ENCODE data around the gene ZRANB3.

The ZRANB3 gene

GRCh38 chr2:135265960-135266490 is 265.0 kb downstream of the ZRANB3 start:
- TF ChIP-seq, protein P1, sequence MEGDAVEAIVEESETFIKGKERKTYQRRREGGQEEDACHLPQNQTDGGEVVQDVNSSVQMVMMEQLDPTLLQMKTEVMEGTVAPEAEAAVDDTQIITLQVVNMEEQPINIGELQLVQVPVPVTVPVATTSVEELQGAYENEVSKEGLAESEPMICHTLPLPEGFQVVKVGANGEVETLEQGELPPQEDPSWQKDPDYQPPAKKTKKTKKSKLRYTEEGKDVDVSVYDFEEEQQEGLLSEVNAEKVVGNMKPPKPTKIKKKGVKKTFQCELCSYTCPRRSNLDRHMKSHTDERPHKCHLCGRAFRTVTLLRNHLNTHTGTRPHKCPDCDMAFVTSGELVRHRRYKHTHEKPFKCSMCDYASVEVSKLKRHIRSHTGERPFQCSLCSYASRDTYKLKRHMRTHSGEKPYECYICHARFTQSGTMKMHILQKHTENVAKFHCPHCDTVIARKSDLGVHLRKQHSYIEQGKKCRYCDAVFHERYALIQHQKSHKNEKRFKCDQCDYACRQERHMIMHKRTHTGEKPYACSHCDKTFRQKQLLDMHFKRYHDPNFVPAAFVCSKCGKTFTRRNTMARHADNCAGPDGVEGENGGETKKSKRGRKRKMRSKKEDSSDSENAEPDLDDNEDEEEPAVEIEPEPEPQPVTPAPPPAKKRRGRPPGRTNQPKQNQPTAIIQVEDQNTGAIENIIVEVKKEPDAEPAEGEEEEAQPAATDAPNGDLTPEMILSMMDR (IDR thresholded peaks at IDR 0.05; ENCODE audit: low read depth, low read length, missing control alignments), result no peak
- DNase-seq (ENCODE audit: low read depth), result no peak
- no peak overlapping the region for H3K4me3 ChIP-seq (ENCODE audit: low read depth, low read length)
- in situ Hi-C loops (cut with HindIII; ENCODE audit: low sequenced_read_pairs), result loop anchor here (5.0 kb wide), 1 partner anchor 39 kb away; no protein-coding TSS in a partner anchor

GRCh38 chr2:135259123-135259522 is 271.9 kb downstream of the ZRANB3 start:
- in situ Hi-C loops (cut with HindIII; ENCODE audit: low sequenced_read_pairs), result no loop called here
- no peak for DNase-seq (ENCODE audit: low read depth)
- no peak overlapping the region for H3K4me3 ChIP-seq (ENCODE audit: low read depth, low read length)
- TF ChIP-seq, protein P1 (IDR thresholded peaks at IDR 0.05; ENCODE audit: low read depth, low read length, missing control alignments), result no peak

GRCh38 chr2:135258193-135258592 is 272.8 kb downstream of the ZRANB3 start:
- TF ChIP-seq, protein P1 (IDR thresholded peaks at IDR 0.05; ENCODE audit: low read depth, low read length, missing control alignments), result no peak
- no peak for DNase-seq (ENCODE audit: low read depth)
- no peak overlapping the region for H3K4me3 ChIP-seq (ENCODE audit: low read depth, low read length)
- in situ Hi-C loops (cut with HindIII; ENCODE audit: low sequenced_read_pairs), result no loop called here

- in situ Hi-C loops (cut with HindIII; ENCODE audit: low sequenced_read_pairs), result no loop called here
- TF ChIP-seq, protein P1 (IDR thresholded peaks at IDR 0.05; ENCODE audit: low read depth, low read length, missing control alignments), result no peak
- H3K4me3 ChIP-seq (ENCODE audit: low read depth, low read length), result no peak overlapping the region
- peak; percentile 16 for DNase-seq (ENCODE audit: low read depth)
Observed at GRCh38 chr2:135257383-135258090, 273.5 kb downstream of the ZRANB3 start.

GRCh38 chr2:135256531-135257260 is 274.3 kb downstream of the ZRANB3 start:
- TF ChIP-seq, protein P1 (IDR thresholded peaks at IDR 0.05; ENCODE audit: low read depth, low read length, missing control alignments), result no peak
- no peak overlapping the region for H3K4me3 ChIP-seq (ENCODE audit: low read depth, low read length)
- in situ Hi-C loops (cut with HindIII; ENCODE audit: low sequenced_read_pairs), result no loop called here
- DNase-seq (ENCODE audit: low read depth), result no peak

GRCh38 chr2:135255208-135255607 is 275.8 kb downstream of the ZRANB3 start:
- DNase-seq (ENCODE audit: low read depth), result no peak
- in situ Hi-C loops (cut with HindIII; ENCODE audit: low sequenced_read_pairs), result no loop called here
- TF ChIP-seq, protein P1 (IDR thresholded peaks at IDR 0.05; ENCODE audit: low read depth, low read length, missing control alignments), result no peak
- no peak overlapping the region for H3K4me3 ChIP-seq (ENCODE audit: low read depth, low read length)

Measured in astrocyte of the cerebellum (primary cell).